ENCODE measurements around the gene PTPN14.

GRCh38 chr1:214415131-214415530 lies 136.3 kb downstream of the PTPN14 start:
- TF ChIP-seq CTCF (IDR thresholded peaks at IDR 0.05) (no peak), POLR2AphosphoS5 (IDR thresholded peaks at IDR 0.05; ENCODE audit: low read depth, low read length) (no peak)

All from Panc1 (cell line).